Measurements from ENCODE around the gene TNFRSF18. TPM values are rescaled to one million over a fixed set of nuclear protein-coding genes. Genes with fewer than 3 reads are reported as not detected.

TNFRSF18 gene
- polyA plus RNA-seq, 2 of the 4 experiments (the other 2 are of a cell fraction) = not detected

- CTCF ChIA-PET = no interaction called here
- H3K4me3 ChIP-seq = no peak overlapping the region
- H3K9me3 ChIP-seq = no peaks in the 10 kb centered on the region
- no peak for DNase-seq (ENCODE audit: low read depth in 1 of 2, low spot score in 1 of 2)
- H3K4me1 ChIP-seq = no peaks in the 10 kb centered on the region
- no peak for ATAC-seq
- H3K27ac ChIP-seq = no peak overlapping the region
- H3K4me2 ChIP-seq = no peak overlapping the region
- POLR2A ChIA-PET = no interaction called here
- WGBS (ENCODE audit: missing lambda C conversion rate) = 89% methylated on average over 5 of the region's 39 CpGs
- TF ChIP-seq RFX5 (IDR thresholded peaks at IDR 0.05) = no peak
- no peak for TF ChIP-seq EHMT2 (IDR thresholded peaks at IDR 0.05; ENCODE audit: low read depth)
- TF ChIP-seq NPAS2 (CRISPR knock-in tag; IDR thresholded peaks at IDR 0.05; ENCODE audit: borderline replicate concordance) = no peak
- no peak for TF ChIP-seq CTCF (IDR thresholded peaks at IDR 0.05)
- no peak for TF ChIP-seq CHD2 (IDR thresholded peaks at IDR 0.05; ENCODE audit: low read length, partially characterized antibody)
- TF ChIP-seq TP53 (CRISPR knock-in tag; IDR thresholded peaks at IDR 0.05) = no peak
- no peak for FAIRE-seq
These were observed 23.7 kb downstream of the TNFRSF18 start for GRCh38 chr1:1182491-1183220.

GRCh38 chr1:1181938-1182410 lies 24.4 kb downstream of the TNFRSF18 start:
- H3K4me2 ChIP-seq = no peak overlapping the region
- ATAC-seq = no peak
- 85% methylated on average over 13 of the region's 21 CpGs for WGBS (ENCODE audit: missing lambda C conversion rate)
- POLR2A ChIA-PET = no interaction called here
- no peaks in the 10 kb centered on the region for H3K9me3 ChIP-seq
- CTCF ChIA-PET = interaction anchor here (1.1 kb wide), 1 partner anchor 110 kb away, joined by 3 read pairs; no protein-coding TSS in a partner anchor
- no peak for FAIRE-seq
- H3K4me3 ChIP-seq = no peak overlapping the region
- H3K27ac ChIP-seq = no peak overlapping the region
- DNase-seq (ENCODE audit: low read depth in 1 of 2, low spot score in 1 of 2) = no peak
- TF ChIP-seq CBX8 (IDR thresholded peaks at IDR 0.05) (no peak), HES2 (IDR thresholded peaks at IDR 0.05) (no peak), RNF2 (IDR thresholded peaks at IDR 0.05; ENCODE audit: borderline replicate concordance, low read depth) (no peak), BHLHE40 (IDR thresholded peaks at IDR 0.05; ENCODE audit: low read depth, low read length) (no peak), RCOR1 (IDR thresholded peaks at IDR 0.05; ENCODE audit: low read depth, low read length) (no peak), HOXB5 (CRISPR knock-in tag; IDR thresholded peaks at IDR 0.05) (no peak), HOXB13 (CRISPR knock-in tag; IDR thresholded peaks at IDR 0.05; ENCODE audit: low read depth) (no peak), RARB (CRISPR knock-in tag; IDR thresholded peaks at IDR 0.05) (no peak), EHMT2 (IDR thresholded peaks at IDR 0.05; ENCODE audit: low read depth) (no peak), SREBF2 (IDR thresholded peaks at IDR 0.05) (no peak), MAFK (IDR thresholded peaks at IDR 0.05; ENCODE audit: partially characterized antibody) (no peak), CHD4 (IDR thresholded peaks at IDR 0.05; ENCODE audit: borderline replicate concordance) (no peak)
- no peaks in the 10 kb centered on the region for H3K4me1 ChIP-seq

- Histone ChIP-seq H3K4me1 (no peaks in the 10 kb centered on the region), H3K4me2 (no peak overlapping the region), H3K4me3 (no peak overlapping the region), H3K9me3 (no peaks in the 10 kb centered on the region), H3K27ac (no peak overlapping the region)
- DNase-seq (ENCODE audit: low read depth in 1 of 2, low spot score in 1 of 2) (no peak), FAIRE-seq (no peak), ATAC-seq (no peak)
- 83% methylated on average over 16 of the region's 26 CpGs for WGBS (ENCODE audit: missing lambda C conversion rate)
- CTCF ChIA-PET = interaction anchor here (1.1 kb wide), 1 partner anchor 111 kb away, joined by 3 read pairs; no protein-coding TSS in a partner anchor
- POLR2A ChIA-PET = no interaction called here
- TF ChIP-seq HMGXB4 (CRISPR knock-in tag; IDR thresholded peaks at IDR 0.05; ENCODE audit: borderline replicate concordance) (no peak), ZC3H11A (IDR thresholded peaks at IDR 0.05) (no peak), HEYL (CRISPR knock-in tag; IDR thresholded peaks at IDR 0.05) (no peak), NR3C1 (IDR thresholded peaks at IDR 0.05) (no peak), EP300 (IDR thresholded peaks at IDR 0.05) (no peak), HOXA7 (CRISPR knock-in tag; IDR thresholded peaks at IDR 0.05) (no peak), CHD4 (IDR thresholded peaks at IDR 0.05; ENCODE audit: borderline replicate concordance) (no peak), MAX (IDR thresholded peaks at IDR 0.05) (no peak), GATA3 (IDR thresholded peaks at IDR 0.05; ENCODE audit: borderline replicate concordance) (no peak), FOSL2 (IDR thresholded peaks at IDR 0.05) (no peak), FOSL2 (CRISPR knock-in tag; IDR thresholded peaks at IDR 0.05) (no peak), SMC3 (IDR thresholded peaks at IDR 0.05) (no peak), CTCF (IDR thresholded peaks at IDR 0.05) (no peak)
These were observed 25.1 kb downstream of the TNFRSF18 start for GRCh38 chr1:1181129-1181937.
